ENCODE measurements around the gene CEBPA.

The CEBPA gene

GRCh38 chr19:33286899-33287298, 15.4 kb downstream of the CEBPA start:
- no peak for DNase-seq

- no peak for DNase-seq
Measured at GRCh38 chr19:33285441-33285927, 16.9 kb downstream of the CEBPA start.

DNA sequence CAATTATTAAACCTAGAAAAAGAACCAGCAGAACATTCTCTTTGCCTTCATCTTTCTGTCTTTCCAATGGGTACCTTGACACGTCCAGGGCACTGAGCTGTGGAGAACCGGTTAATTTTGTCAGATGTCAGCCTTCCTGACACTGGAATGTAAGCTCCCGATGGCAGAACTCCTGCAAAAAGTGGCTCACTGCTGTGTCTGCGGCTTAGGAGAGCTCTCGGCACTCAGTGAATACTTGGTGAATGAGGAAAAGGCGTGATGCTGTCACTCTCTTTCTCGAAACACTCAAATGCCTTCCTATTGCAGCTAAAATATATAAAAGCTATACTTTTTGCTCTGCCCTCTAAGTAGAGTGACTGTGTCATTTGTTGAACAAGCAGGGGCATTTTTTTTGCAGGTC, 17.6 kb downstream of the CEBPA start:
- DNase-seq = no peak

GRCh38 chr19:33284146-33284643, 18.1 kb downstream of the CEBPA start:
- DNase-seq = no peak

DNA sequence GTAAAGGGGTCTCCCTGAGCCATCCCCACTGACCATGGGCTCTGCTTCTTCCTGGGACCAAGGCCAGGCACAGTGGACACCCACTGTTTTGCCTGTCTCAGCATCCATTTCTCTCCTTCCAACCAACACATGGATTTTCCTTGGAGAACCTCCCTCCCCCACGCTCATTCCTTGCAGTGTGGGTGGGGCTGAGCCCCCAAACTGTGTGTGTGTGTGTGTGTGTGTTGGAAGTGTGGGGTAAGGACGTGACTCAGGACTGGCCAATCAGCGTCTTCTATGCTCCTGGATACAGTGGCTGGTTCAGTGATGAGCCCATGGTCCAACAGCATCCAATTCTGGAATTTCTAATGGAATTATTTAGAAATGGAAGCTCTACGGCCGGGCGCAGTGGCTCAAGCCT, 18.7 kb downstream of the CEBPA start:
- DNase-seq = no peak

DNA sequence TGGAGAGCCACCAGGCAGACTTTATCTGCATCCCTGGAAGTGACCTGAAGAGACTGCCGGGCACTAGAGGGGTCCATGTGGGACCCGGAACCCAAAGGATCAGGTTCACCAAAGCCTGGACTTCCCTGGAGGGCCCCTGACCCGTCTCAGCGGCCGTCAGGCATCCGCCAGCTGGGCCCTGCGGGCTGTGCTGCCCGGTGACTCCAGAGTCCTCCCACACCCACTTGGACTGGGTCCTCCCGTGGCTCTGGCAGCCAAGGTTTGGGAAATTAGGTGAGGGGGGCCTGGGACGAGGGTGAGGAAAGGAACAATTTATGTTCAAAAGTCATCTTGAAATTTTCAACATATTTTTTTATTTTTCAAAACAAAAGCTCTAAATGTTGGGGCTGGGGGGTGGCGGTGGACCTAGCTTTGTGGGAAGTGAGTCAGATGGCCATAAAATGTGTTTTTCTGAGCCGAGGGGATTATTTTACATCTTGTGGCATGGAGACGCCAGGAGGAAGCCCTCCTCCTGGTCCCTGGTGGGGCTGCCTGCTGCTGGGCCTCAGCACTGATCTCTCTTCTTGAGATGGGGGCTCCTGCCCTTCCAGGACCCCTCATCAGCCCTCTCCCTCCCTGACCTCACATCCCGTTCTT, 20.2 kb downstream of the CEBPA start:
- DNase-seq = peak; percentile 20

- DNase-seq = no peak
Measured at GRCh38 chr19:33281296-33281926, 20.9 kb downstream of the CEBPA start.

DNA sequence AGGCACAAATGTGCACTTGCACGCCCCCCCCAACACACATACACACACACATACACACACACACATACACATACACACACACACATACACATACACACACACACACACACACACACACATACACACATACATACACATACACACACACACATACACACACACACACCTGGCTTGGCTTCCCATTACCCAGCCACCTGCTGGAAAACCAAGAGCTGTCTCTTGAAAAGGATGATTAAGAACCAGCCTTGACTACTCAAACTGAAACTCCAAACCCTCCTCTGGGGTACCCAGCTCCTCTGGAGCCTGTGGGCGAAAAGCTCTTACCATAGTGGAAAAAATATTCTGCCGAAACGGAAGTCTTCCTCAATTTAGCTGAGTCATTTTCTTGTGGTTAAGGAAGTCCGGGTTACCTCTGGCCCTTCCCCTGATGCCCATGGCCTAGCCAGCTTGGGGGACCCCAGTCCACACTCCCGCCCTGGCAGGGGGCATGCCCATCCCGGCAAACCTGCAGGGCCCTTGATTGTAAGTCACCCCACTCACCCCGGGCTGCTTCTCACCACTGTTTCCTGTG, 21.9 kb downstream of the CEBPA start:
- DNase-seq = no peak

GRCh38 chr19:33279430-33280350, 22.6 kb downstream of the CEBPA start:
- no peak for DNase-seq

GRCh38 chr19:33278403-33279269, 23.7 kb downstream of the CEBPA start:
- no peak for DNase-seq

DNA sequence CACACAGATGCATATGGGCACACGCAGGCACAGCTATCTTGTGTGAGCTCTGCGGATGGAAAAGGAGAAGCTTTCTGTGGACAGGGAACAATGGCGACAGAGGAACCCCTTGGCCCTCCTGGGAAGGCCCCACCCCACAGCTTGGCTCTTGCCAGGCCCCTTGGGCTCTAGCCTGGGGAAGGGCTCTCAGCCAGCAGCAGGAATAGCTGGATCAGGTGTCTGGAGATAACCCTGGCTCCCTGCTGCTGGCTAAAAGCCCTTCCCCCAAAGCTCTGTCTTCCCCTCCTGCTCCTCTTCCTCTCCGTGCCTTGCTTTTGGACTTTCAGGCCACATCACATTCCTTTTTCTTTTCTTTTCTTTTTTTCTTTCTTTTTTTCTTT, 24.3 kb downstream of the CEBPA start:
- no peak for DNase-seq

DNA sequence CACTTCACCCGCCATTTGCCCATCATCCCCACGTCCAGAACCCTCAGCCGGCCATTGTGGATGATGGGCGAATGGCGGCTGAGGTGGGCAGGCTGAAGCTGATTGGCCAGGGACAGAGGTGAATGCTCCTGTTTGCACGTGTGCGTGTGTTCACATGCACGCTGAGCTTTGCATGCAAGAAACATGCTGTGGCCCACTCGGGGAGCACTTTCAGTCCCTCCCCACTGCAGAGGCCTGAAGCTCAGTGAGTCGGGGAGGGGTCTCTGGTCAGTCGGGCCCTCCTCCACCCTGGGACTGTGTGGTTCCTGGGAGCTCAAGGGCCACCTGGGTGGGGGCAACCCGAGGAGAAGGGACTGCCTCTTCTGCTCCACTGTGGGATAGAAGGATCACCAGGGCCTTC, 24.9 kb downstream of the CEBPA start:
- DNase-seq = no peak

- DNase-seq = no peak
Measured at GRCh38 chr19:33275933-33276619, 26.3 kb downstream of the CEBPA start.

DNA sequence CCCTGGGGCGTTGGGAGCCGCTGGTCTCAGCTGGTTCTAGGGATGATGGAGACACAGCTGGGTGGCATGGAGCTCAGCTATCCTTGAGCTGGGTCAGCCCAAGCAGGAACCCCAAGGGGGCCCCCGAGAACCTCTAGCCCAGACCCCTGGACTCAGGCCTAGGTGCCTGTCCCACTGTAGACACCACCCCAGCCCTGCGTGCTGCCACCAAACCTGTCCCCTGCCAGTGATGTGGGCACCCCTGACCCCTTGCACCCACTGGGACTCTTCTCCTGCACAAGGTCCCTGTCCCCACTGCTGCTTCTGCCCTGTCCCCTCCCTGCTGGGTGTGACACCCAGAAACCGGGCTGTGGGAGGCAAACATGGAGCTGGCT, 26.8 kb downstream of the CEBPA start:
- DNase-seq = no peak

DNA sequence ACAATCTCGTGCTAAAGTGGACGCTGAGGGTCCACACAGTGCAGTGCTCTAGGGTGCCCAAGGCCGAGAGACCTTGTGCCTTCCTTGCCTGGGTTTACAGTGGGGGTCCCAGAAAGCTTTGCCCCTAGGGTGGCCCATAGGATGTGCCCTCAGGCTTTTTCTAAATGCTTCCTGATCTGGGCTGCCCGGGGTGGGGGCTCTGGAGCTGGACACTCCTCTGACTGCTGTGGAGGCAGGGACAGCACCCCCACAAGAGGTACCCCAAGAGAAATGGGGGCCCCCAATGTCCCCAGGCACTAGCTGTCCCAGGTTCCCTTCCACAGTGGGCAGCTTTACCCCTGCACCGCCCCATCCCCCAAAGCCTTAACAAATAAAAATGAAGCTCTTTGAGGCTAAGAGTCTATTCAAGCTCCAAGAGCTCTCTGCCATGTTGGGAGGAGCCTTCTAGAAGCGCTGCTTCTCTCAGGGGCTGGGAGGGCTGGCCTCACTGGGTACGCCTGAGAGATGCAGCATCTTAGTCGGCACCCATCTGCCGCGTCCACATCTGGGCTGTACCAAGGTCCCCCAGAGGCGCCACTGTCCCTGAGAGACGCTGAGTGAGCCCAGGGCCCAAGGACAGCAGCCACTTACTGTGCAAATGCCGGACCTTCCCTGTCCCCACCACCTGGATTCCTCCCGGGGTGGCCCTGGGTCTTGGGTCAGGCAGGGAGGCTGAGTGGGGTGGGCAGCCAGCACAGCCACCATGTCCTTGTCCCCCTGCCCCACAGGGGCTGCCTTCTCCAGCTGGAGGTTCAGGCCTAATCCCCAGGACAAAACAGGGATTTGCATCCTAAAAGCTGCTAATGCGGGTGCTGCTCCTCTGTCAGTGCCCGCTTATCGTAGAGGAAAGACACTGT, 27.4 kb downstream of the CEBPA start:
- DNase-seq = no peak

DNA sequence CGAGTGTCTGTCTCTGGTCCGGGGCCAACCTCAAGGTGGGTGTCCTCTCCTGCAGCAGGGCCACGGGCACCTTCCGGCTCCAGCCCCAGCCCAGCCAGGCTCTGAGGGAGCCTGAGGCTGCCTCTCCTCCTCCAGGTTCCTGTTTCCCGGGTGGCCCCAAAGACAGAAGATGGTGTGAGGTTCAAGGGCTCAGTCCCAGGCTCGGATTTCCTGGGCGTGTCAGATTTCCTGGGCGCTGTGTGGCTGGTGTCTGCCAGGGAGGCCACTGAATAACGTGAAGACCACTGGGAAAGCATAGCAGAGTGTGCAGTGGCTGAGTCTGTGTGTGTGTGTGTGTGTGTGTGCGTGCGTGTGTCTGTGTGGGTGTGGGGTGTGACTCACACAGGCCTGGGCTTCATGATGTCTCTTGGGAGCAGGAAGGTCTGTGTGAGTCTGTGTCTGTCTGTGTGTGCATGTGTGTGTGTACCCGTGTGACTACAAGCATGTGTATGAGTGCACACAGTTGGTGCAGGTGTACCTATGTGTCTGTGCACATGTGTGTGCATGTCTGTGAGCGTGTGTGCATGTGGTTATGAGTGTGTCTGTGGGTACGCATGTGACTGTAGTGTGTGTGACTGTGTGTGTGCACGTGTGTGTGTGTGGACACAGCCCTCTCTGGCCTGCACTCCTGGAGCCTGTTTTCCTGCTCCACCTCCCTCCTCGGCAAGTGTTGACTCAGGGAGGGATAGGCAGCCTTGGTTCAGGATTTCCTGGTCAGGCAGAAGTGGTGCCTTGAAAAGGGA, 28.3 kb downstream of the CEBPA start:
- DNase-seq = peak; percentile 73

DNA sequence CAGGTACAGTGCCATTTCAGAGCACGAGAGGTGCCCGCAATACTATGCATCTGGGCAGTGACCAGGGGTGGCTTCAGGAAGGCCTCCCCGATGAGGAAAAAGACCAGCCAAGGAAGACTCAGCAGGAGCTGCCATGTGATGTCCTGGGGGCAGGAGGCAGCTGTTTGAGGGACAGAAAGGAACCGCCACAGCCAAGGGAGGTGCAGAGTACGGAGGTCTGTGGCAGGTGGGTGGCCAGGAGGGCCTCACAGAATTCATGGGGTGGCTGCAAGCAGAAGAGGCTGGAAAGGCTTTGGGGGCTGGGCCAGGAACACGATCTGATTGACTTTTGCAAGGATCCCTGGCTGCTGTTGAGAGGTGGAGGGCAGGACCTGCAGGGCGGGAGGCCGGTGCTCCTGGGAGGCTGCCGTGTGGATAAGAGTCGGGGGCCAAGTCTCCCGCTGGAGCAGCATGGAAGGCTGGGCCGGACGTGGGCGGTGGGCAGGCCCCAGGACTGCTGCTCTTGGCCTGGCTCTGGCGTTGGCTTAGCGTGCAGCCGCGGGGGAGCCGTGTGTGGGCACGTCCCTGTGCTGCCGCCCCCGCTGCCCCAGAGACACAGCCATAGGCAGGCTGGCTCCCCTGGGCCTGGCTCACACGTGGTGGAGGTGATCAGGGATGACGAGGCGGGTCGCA, 29.1 kb downstream of the CEBPA start:
- DNase-seq = no peak

GRCh38 chr19:33271246-33272021, 30.9 kb downstream of the CEBPA start:
- no peak for DNase-seq
